A549 (cell line): Measurements from ENCODE around the gene ATOH7. TPM values are rescaled to one million over a fixed set of nuclear protein-coding genes. Genes with fewer than 3 reads are reported as not detected.

Experiments used
- ATAC-seq, 2 experiments: fragments of 200-7000 bp in 1 of 2; fragments of >200 bp in 1 of 2; cut with Nextera tagmentation in 1 of 2; cut with Tn5 transposase in 1 of 2; 3 replicates each; pipeline versions ENCODE4 v1.8.0 to v1.9.1; 2018 to 2020; ENCODE audit warnings: mild to moderate bottlenecking in 1 of 2, moderate library complexity in 1 of 2
- CTCF ChIA-PET: fragments of 300-600 bp; sonication (Branson Sonifier 250); formaldehyde crosslinking; extraction: SDS; loops from one replicate; lab custom pipeline; 2021; ENCODE audit warnings: antibody characterized with exemption, inconsistent platforms; lab: Yijun Ruan, JAX
- POLR2A ChIA-PET: fragments of 350-600 bp; formaldehyde crosslinking; extraction: SDS; loops from one replicate; lab custom pipeline; 2021; ENCODE audit warnings: antibody characterized with exemption, inconsistent platforms; lab: Yijun Ruan, JAX
- DNase-seq, 2 experiments: peaks; one replicate each; pipeline versions ENCODE4 v3.0.0 to v3.0.0-alpha.2; 2011 to 2016; ENCODE audit warnings: low read depth in 1 of 2, low spot score in 1 of 2
- FAIRE-seq: peaks from 2 replicates; lab custom pipeline; 2011; peaks lifted over from hg19 to GRCh38; lab: Jason Lieb, UNC
- H3K27ac ChIP-seq, 2 experiments: fragments of >200 bp; sonication (Bioruptor Twin); formaldehyde crosslinking; 3 replicates each; pipeline ENCODE4 v1.5.1; 2016 to 2017
- H3K4me1 ChIP-seq: fragments of >200 bp; sonication (Bioruptor Twin); formaldehyde crosslinking; 3 replicates; pipeline ENCODE4 v1.6.1; 2016
- H3K4me2 ChIP-seq: fragments of >200 bp; sonication (Bioruptor Twin); formaldehyde crosslinking; 3 replicates; pipeline ENCODE4 v1.6.1; 2016
- H3K4me3 ChIP-seq: fragments of >200 bp; sonication (Bioruptor Twin); formaldehyde crosslinking; 3 replicates; pipeline ENCODE4 v1.5.1; 2016
- H3K9me3 ChIP-seq: fragments of >200 bp; sonication (Bioruptor Twin); formaldehyde crosslinking; 3 replicates; pipeline ENCODE4 v1.6.1; 2016
- BCL3 ChIP-seq: fragments of >200 bp; sonication (Bioruptor Twin); formaldehyde crosslinking; IDR thresholded peaks from 3 replicates; pipeline ENCODE4 v1.6.1; 2016
- CBX2 ChIP-seq: fragments of 200-600 bp; sonication (generic); IDR thresholded peaks from 2 replicates; pipeline ENCODE4 v1.6.1; 2016; ENCODE audit warnings: low read depth, mild to moderate bottlenecking, borderline replicate concordance
- CEBPB ChIP-seq, 2 experiments: fragments of >200 bp in 1 of 2; sonication (Bioruptor Twin) in 1 of 2; formaldehyde crosslinking in 1 of 2; IDR thresholded peaks; 2 replicates each; pipeline ENCODE4 v1.6.1; 2012 to 2016
- CHD2 ChIP-seq: fragments of 150-350 bp; IDR thresholded peaks from 2 replicates; pipeline ENCODE4 v1.6.1; 2014; ENCODE audit warnings: low read length; ENCODE audit not compliant: partially characterized antibody
- CTCF ChIP-seq: fragments of >200 bp; sonication (Bioruptor Twin); formaldehyde crosslinking; IDR thresholded peaks from 3 replicates; pipeline ENCODE4 v1.5.1; 2016
- FOSB ChIP-seq: fragments of 250-450 bp; sonication (Bioruptor Pico); IDR thresholded peaks from 2 replicates; pipeline ENCODE4 v1.5.0; 2020; ENCODE audit warnings: mild to moderate bottlenecking, moderate library complexity
- FOSL2 ChIP-seq, 2 experiments: fragments of 450-650 bp in 1 of 2; fragments of >200 bp in 1 of 2; sonication (Bioruptor Twin) in 1 of 2; formaldehyde crosslinking; IDR thresholded peaks; 2 replicates each; pipeline versions ENCODE4 v1.5.0 to v1.6.1; 2016 to 2020; ENCODE audit warnings: mild to moderate bottlenecking in 1 of 2, moderate library complexity in 1 of 2
- KDM1A ChIP-seq: fragments of 200-600 bp; sonication (generic); IDR thresholded peaks from 2 replicates; pipeline ENCODE4 v1.6.1; 2016; ENCODE audit warnings: low read depth, mild to moderate bottlenecking
- MAFK ChIP-seq: fragments of 450-650 bp; IDR thresholded peaks from 2 replicates; pipeline ENCODE4 v1.6.1; 2014; ENCODE audit not compliant: partially characterized antibody
- MAX ChIP-seq: IDR thresholded peaks from 2 replicates; pipeline ENCODE4 v1.6.1; 2012
- NFE2L2 ChIP-seq: fragments of 150-350 bp; conservative IDR thresholded peaks from 2 replicates; pipeline ENCODE4 v1.6.1; 2014; ENCODE audit warnings: low read length
- POLR2AphosphoS2 ChIP-seq: conservative IDR thresholded peaks from 2 replicates; pipeline ENCODE4 v1.6.1; 2012; ENCODE audit warnings: low read length, improper control_type of control experiment, inconsistent platforms
- TFCP2L1 ChIP-seq: fragments of 250-450 bp; sonication (Bioruptor Pico); IDR thresholded peaks from 2 replicates; pipeline ENCODE4 v1.5.0; 2021; ENCODE audit warnings: mild to moderate bottlenecking
- WGBS: methylation state at CpG from one replicate; pipeline ENCODE4 v1.1.6; 2017; ENCODE audit errors: missing lambda C conversion rate; 5-methylcytosine and 5-hydroxymethylcytosine counted together
- polyA plus RNA-seq, 4 experiments: library from polyadenylated mRNA; depleted of rRNA in 3 of 4; stranded (reverse); fragments of >200 nt; fragmentation: RNase III in 1 of 4; extraction: RNeasy Plus Mini Kit Qiagen cat#74134 plus additional on column Dnase treatment in 1 of 4; gene quantifications; 2 replicates in 3 of 4; 3 replicates in 1 of 4; pipeline ENCODE4 v1.2.3, GENCODE V29; 2011 to 2017

The ATOH7 gene
- polyA plus RNA-seq, 2 of the 4 experiments (the other 2 are of a cell fraction), result 0.18 to 0.27 TPM

GRCh38 chr10:68251151-68251550 is 19.2 kb upstream of the ATOH7 start:
- Histone ChIP-seq H3K27ac (no peak overlapping the region), H3K4me2 (no peak overlapping the region), H3K4me1 (no peaks in the 10 kb centered on the region), H3K9me3 (no peaks in the 10 kb centered on the region), H3K4me3 (no peak overlapping the region)
- ChIA-PET CTCF (interaction anchor here (1.6 kb wide), 1 partner anchor 15 kb away, joined by 4 read pairs; no protein-coding TSS in a partner anchor), POLR2A (no interaction called here)
- 77% methylated on average over 7 of the region's 7 CpGs for WGBS
- no peak for FAIRE-seq
- DNase-seq, result no peak
- TF ChIP-seq TFCP2L1 (CRISPR knock-in tag), result no peak
- TF ChIP-seq CHD2, result no peak
- TF ChIP-seq CEBPB (IDR thresholded peaks at IDR 0.05), result no peak
- TF ChIP-seq BCL3, result no peak
- no peak for TF ChIP-seq KDM1A
- no peak for TF ChIP-seq CBX2
- ATAC-seq, result no peak

- H3K4me1 ChIP-seq, result no peaks in the 10 kb centered on the region
- no peak overlapping the region for H3K4me2 ChIP-seq
- ChIA-PET CTCF (interaction anchor here (0.6 to 1.8 kb wide), 5 partner anchors 17 to 792 kb away, joined by 3 to 5 read pairs (median 3); partner anchors contain the start of genes ATOH7 and RUFY2), POLR2A (interaction anchor here (0.6 kb wide), 1 partner anchor 174 kb away, joined by 4 read pairs; no protein-coding TSS in a partner anchor)
- no peaks in the 10 kb centered on the region for H3K9me3 ChIP-seq
- H3K4me3 ChIP-seq, result no peak overlapping the region
- no peak for TF ChIP-seq FOSB (CRISPR knock-in tag)
- no peak for TF ChIP-seq CTCF
- no peak for TF ChIP-seq KDM1A
- H3K27ac ChIP-seq, result no peak overlapping the region
- DNase-seq (no peak), FAIRE-seq (no peak), ATAC-seq (no peak)
- WGBS, result 63% methylated on average over 4 of the region's 4 CpGs
Measured at GRCh38 chr10:68249297-68249696, 17.4 kb upstream of the ATOH7 start.

- WGBS, result 52% methylated on average over 6 of the region's 6 CpGs
- ATAC-seq, result no peak
- POLR2A ChIA-PET, result interaction anchor here (2.6 kb wide), 1 partner anchor 17 kb away, joined by 8 read pairs; the partner anchor contains the start of gene ATOH7
Measured at GRCh38 chr10:68247931-68248330, 16.0 kb upstream of the ATOH7 start.

More at GRCh38 chr10:68247931-68248330, 16.0 kb upstream of the ATOH7 start:
- DNase-seq (no peak), FAIRE-seq (no peak)
- Histone ChIP-seq H3K4me2 (no peak overlapping the region), H3K4me1 (no peaks in the 10 kb centered on the region), H3K27ac (no peak overlapping the region), H3K4me3 (no peak overlapping the region), H3K9me3 (no peaks in the 10 kb centered on the region)
- CTCF ChIA-PET, result interaction anchor here (0.9 to 1.3 kb wide), 3 partner anchors 11 to 54 kb away, joined by 3 to 6 read pairs (median 4); no protein-coding TSS in a partner anchor
- TF ChIP-seq CEBPB (IDR thresholded peaks at IDR 0.05) (no peak), FOSL2 (IDR thresholded peaks at IDR 0.05) (no peak), FOSL2 (CRISPR knock-in tag; IDR thresholded peaks at IDR 0.05) (no peak), CTCF (no peak), MAFK (no peak), NFE2L2 (no peak), MAX (no peak), POLR2AphosphoS2 (no peak), BCL3 (no peak)
